ENCODE results near the gene DHRS2.

Gene DHRS2

DNA sequence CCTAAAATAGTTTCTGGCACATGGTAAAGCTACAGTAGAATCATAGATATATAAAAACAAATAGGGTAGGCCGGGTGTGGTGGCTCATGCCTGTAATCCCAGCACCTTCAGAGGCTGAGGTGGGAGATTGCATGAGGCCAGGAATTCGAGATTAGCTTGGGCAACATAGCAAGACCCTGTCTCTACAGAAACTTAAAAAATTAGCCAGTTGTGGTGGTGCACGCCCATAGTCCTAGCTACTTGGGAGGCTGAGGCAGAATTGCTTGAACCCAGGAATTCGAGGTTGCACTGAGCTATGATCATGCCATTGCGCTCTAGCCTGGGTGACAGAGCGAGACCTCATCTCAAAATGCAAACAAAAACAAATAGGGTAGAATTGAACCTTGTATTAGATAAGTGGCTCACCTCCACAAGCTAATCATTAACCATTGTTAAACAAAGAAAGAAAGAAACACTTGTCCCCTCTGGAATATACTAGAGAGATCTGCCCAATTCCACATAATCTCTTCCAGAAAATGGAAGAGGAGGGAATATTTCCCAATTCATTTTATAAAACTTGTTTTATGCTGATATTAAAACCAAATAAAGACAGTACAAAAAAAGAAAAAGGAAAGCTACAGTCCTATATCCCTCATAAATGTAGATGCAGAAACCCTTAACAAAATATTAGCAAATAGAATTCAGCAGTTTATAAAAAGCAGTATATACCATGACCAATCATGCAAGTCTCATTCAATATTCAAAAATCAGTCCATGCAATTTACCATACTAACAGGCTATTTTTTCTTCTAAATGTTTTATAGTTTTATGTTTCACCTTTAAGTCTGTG lies 22.7 kb upstream of the DHRS2 start:
- DNase-seq, result no peak

DNA sequence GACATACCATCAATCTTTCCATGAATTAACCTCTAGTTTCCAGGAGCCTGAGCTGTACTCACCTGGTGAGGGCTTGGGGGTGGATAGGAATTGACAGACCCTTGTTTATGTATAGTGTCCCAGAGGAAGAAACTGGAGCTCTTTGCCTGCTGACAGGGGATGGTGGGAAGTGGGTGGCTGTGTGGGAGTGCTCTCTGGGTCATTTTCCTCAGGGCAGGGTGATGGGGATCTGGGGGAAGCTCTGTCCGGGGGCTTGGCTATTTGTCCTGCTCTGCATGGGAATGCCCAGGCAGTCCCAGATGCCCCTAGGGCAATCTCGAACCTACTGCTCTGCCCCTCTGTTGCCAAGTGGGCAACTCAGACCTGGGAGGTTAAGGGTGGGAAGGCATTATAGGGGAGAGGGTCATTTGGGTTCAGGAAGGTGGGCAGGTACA lies 21.8 kb upstream of the DHRS2 start:
- DNase-seq, result no peak

DNA sequence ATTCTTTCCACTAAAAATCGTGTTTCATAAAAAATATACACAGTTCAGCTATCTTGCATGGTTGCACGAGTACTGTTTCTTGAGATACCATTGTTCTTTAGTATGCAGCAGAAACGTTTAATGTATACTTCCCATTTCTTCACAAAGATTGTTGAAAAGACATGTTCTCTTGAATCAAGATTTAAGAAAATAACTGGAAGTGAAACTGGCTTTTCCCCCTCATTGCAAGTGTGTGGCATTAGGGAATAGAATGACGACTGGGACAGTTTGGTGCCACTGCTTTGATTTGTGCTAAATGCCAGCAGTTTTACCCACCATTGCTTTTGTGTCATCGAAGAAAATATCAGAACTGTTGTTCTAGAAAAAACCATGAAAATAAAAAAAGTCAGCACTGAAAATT lies 20.3 kb upstream of the DHRS2 start:
- DNase-seq, result no peak

DNA sequence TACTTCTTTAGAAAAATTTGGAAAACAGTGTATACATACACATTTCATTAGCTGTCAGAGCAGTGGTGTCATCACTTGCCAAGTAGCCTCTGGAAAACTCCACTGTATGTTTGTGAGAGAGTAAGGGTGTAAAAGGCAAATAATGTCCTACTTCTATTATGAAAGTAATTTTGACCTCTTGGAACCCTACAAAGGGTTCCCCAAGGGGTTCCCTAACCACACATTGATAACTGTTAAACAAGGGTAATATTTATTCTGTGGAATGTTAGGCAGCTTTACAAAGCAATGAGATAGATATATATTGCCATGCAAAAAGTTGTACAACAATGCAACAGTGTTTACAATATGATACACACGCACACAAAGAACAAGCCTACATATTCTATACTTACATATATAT lies 18.6 kb upstream of the DHRS2 start:
- no peak for DNase-seq

DNA sequence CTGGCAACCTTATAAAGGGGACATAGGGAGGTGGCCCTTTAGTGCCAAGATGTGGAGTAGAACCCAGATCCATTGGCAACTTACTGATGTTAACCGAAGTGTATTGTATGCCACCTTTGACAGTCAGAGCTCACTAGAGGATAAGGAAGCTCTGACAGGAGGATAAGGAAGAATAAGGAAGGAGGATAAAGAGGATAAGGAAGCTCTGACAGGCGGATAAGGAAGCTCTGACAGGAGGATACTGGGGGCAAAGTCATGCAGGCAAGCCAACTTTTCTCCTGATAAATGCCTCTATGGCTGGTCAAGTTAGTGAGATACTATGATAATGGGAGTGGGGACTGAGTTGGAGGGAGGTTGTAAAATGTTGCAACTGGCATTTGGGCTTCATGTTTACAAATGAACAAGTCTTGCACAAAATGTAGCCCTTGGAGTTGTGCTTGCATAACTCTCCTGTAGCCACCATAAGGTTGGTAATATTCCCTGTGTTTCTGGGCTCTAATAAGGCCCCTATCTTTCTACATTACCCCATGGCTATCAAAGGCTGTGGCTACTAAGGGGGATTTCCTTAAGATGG lies 17.7 kb upstream of the DHRS2 start:
- DNase-seq, result no peak

DNA sequence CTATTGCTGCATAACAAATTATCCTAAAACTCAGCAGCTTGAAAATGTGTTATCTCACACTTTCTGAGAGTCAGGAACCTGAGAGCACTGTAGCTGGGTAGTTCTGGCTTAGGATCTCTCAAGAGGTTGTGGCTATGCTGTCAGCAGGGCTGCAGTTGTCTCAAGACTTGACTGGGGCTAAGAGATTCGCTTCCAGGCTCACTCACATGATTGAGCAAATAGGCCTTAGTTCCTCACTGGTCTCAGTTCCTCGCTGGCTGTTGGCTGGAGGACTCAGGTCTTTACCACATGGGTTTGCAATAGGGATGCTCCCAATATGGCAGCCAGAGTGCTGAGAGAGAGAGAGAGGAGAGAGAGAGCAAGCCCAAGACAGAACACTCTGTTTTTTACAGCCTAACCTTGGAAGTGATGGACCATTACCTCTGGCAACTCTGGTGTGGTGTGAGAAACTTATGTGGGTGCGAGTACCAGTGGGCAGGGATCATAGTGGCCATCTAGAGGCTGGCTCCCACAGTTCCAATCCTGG lies 15.9 kb upstream of the DHRS2 start:
- DNase-seq, result no peak

DNA sequence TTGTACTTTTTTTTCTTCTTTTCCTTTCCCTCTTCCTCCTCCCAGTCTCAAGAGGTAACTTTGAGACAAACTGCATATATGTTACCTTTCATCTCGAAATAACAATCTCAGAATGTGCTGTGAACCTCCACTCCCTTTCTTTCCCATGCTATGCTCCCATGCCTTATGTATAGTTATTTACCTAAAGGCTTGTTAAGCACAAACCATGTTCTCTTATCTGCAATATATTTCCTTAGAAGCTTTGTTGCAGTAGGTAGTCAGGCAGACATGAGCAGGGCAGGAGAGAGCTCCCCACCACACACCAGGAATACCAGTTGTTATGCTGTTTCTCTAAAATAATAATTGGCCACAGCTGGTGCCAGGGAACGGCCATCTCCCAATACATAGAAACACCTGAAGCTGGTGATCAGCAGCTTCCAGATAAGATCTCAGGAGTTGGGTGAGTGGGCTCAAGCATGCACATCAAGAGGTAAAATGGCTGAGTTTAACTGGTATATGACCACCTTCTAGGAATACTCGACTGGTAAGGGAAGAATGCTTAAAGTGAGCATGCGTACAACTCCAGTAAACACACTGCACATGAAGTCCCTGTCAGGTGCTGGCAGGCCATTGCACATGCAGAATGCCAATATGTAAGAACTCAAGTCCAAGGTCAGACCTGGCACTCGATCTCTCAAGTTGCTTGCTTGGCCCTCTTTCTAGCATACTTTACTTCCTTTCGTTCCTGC lies 14.8 kb upstream of the DHRS2 start:
- DNase-seq, result no peak

DNA sequence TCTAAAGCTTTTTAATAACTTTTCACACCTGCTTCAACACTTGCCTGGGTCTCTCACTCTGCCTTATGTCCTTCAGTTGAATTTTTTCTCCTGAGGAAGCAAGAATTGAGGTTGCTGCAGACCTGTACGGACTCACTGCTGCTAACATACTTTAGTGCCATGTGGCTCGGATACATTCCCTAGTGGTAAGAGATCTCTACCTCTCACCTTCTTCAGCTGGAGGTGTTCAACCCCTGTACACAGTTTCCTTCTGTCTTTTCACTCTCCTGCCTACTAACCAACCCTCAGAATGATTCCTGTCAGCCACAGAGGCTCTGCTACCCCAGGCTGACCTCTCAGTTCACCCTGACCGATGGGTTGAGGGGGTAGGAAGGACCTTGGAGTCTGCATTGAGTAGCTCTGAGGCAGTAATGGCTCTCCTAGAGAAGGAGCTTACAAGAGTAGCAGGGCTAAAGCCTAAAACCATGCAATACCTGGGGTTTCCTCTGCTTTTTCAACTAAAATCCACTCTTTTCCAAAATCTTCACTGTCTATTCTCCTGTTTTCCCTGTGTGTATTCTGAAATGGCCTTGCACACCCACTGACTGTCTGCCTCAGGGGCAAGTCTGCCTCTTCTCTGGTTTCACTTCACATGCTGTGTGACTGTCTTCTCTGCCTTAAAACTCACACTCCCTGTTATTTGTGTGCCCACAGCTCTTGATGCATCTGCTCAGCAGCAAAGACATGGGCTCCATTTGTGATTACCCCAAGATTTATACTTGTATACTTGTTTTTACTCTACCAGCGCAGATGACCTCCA lies 14.0 kb upstream of the DHRS2 start:
- DNase-seq, result no peak

DNA sequence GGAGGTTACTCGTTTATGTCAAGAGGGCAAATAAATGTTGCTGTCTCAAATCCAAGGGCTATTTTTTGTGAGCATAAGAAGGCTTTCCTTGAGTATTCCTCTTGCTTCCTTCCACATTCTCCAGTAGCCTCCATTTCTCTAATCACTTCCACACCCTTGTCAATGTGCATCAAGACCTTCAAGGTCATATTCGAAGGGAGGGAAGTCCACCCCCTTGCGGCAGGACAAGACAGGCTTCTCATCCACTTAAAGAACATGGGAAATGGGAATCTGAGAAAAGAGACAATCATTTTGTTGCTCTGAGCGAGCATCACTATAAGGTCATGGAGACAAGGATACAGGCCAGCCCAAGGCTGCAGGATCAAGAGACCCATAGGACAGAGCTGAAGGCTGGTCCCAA lies 13.2 kb upstream of the DHRS2 start:
- no peak for DNase-seq

DNA sequence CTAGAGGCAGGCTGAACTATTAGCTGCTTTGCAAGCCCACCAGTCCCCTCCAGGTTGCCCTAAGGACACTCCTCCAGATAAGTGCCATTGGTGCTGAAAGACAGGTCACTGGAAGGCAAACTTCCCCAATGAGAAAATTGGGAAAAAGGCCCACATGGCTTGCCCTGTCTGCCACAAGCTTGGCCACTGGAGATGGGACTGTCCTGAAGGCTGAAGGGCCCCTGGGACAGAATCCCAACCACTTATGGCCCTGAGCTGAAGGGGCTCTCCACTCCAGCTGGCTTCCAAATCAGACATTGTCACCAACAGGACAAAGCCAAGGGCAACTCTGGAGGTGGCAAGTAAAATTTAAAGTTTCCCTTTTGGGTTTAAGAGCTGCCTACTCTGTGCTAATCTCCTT lies 12.2 kb upstream of the DHRS2 start:
- no peak for DNase-seq

DNA sequence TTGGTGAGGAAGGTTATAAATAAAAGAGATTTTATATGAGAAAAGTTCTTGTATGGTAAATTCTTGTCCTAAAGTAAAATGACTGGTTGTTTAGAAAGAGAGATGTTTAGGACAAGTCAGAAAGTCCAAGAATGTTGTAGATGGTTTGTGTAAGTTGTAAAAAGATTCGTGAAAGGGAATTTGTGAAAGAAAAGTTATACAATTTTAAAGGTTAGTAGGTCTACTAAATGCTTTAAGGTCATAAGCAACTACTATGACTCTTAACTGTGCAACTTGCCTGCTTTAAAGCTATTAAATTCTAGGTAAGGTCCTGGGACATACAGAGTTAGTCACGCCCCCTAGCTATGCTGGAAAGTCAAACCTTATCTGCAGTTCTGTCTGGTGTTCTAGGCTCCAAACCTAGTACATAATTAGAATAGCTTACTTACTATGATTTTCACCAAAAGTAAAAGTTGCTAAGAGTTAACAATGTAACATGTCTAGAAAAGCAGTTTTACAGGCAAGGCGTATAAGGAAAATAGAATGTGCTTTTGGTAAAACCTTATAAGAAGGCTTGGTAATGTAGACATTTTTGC lies 11.2 kb upstream of the DHRS2 start:
- DNase-seq, result no peak

DNA sequence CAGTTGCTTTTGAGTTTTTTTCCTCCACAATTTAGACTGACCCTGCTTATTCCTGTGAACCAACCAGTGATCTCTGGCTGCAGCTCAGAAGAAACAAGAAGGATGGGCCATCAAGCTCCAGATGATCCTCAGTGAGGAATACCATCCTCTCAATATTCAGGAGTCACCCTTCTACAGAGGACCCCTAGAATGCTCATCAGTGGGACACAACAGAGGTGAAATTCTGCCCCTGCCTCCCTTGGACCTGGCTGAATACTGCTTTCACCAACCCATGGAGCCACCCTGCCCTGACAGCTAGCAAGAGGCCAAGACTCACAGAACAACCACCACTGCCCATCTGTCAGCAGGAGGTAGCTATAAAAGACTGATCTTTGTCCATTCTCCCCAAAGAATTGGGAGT lies 9.2 kb upstream of the DHRS2 start:
- DNase-seq, result no peak

DNA sequence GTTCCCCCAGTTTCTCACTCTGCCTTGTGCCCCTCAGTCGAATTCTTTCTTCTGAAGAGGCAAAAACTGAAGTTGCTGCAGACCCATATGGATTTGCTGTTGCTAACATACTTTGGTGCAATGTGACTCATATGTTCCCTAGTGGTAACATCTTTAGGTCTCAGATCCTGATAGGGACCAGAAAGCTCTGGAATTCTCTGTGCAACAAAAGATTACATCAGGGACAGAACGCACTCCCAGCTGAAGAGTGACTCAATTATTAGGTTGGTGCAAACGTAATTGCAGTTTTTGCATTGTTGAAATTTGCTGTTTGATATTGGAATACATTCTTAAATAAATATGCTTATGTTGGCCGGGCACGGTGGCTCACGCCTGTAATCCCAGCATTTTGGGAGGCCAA lies 8.2 kb upstream of the DHRS2 start:
- DNase-seq, result no peak

DNA sequence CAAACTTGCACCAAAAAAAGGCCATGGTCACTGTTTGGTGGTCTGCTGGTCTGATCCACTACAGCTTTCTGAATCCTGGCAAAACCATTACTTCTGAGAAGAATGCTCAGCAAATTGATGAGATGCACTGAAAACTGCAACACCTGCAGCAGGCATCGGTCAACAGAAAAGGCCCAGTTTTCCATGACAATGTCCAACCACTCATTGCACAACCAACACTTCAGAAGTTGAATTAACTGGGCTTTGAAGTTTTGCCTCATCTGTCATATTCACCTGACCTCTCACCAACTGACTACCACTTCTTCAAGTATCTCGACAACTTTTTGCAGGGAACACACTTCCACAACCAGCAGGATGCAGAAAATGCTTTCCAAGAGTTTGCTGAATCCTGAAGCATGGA lies 7.0 kb upstream of the DHRS2 start:
- DNase-seq, result no peak

DNA sequence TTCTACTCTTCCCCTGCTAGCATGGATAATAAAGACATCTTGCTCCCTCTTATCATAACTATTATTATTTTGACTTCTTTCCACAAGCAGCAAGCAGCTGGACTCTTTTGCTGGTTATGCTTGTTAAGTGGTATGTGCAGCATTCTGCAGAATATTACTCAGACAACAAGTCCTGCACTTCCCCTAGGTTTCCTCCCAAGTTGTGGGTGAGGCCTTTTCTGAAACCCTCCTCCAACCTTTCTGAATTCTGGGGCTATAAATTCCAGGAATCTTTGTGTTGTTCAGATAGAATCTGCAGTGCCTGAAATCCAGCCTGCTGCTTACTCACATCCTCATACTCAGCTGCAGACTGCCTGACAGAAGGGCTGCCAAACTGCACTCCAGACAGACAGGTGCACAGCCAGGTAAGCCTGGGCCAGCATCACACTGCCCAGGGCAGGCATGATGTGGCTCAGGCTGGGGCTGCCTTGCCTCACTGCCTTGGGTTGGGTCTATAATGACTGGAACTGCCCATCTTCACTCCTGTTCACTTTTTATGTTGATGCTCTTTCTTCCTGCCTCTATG lies 6.2 kb upstream of the DHRS2 start:
- DNase-seq, result no peak

DNA sequence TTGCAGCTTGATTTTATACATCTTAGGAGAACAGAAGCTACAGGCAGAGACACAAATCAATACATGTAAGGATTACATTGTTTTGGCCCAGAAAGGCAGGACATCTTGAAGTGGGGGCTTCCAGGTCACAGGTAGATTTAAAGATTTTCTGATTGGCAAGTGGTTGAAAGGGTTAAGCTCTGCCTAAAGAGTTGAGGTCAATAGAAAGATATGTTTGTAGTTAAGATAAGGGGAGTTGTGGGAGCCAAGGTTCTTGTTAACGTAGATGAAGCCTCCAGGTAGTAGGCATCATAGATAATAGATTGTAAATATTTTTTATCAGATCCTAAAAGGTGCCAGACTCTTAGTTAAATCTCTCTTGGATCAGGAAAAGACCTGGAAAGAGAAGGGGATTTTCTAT lies 5.5 kb upstream of the DHRS2 start:
- DNase-seq, result no peak

DNA sequence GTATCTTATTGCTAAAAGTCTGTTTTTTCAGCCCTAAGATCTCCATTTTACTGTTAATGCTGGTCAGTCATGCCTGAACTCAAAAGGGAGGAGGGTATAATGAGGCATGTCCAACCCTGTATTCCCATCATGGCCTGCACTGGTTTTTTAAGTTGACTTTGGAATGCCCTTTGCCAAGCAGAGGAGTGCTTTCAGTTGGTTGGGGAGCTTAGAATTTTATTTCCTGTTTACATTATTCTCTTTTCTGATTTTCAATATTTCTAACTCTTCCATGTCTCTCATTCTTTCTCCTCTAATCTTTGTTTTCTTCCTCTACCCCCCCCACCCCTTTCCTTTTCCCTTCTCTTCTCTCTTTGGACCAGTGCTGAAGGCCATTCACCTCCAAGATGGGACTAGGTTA lies 4.9 kb upstream of the DHRS2 start:
- no peak for DNase-seq

DNA sequence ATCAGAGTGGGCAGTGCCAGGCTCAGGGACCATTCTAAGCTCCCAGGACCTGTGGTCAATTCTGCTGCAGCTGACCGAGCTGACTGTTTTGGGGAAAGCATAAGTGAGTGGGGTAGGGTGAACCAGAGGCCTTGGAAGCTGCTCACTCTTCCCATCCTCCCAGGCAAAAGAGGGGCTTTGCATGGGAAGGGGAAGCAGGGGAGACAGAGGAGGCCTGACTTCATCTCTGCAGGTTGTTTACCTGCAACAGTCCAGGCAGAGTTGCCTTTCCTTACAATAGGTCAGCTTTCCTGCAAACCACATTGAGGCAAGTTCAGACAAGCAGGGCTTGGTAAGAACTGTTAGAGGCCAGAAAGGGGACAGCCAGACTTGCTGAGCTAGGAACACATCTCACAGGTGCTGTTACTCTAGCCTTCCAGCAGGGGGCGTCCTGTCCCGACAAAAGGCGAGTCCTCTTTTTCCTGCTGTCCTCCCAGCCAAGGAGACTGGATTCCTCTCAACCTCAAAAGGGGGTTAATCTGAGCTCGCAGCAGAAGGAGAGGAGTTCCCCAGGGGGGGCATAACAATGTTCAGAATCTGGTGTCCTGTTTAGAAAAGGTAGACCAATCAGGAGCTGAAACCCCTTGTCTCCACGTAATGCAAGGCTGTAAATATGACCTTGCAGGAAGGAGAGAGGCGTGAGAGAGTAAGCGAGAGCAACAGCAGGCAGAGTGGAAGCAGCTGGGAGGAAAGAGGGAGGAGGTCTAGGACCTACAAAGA lies 4.3 kb upstream of the DHRS2 start:
- DNase-seq, result peak; percentile 72

DNA sequence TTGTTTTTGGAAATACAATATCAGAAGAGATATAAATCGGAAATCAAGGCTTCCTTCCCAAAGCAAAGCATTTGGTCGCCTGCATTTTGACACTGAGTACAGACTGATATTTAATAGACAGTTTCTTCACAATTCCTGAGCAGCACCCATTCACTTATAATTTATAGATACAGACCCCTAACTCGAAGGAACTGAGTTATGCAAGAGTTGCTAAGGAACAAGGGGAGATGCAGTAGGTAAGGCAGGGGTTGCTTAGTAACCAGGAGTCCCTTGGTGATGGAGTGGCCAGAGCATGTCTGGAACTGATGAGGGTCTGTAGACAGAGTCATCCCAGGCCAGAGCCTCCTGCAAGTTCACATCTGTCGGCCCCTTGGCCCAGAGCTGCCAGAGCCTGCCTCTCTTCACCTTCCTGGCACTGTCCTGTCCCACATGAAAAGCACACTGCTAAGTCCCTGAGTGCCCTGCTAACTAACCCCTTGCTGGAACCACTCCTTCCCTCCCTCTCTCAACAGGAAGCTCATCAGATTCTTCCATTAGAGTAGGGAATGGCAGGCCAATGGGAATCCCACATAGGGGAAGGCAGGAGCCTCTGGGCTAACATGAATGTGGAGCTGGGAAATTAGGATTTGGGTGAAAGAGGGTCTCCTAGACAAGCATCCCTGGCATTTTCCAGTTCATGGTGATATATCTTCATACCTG lies 3.6 kb upstream of the DHRS2 start:
- DNase-seq, result no peak

DNA sequence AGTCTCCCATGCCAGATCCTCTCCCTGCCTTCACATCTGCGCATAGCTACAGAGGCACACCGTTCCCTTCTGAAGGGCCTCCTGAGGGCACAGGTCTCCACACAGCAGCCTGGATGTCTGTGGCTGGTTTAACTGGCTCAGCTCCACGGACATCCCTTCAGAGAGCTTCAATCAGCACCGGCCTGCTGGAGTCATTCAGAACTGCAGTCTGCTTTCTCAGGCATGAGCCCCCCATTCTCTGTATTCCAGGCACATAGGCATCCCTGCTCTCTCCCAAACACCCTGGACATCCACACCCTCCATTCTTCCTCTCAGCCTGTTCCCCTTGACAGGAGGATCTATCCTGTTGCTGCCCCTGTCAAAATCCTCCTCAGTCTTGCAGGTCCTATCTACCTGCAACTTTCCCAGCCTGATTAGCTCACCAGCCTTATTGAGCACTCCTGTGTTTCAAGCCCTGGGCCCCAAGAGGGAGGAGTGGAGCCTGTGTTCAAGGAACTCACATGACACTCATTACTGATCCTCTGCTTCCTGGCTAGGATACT lies 2.9 kb upstream of the DHRS2 start:
- DNase-seq, result no peak

Data from fibroblast of skin of right quadriceps (primary cell).